ENCODE results near the gene OPTC.

OPTC gene

DNA sequence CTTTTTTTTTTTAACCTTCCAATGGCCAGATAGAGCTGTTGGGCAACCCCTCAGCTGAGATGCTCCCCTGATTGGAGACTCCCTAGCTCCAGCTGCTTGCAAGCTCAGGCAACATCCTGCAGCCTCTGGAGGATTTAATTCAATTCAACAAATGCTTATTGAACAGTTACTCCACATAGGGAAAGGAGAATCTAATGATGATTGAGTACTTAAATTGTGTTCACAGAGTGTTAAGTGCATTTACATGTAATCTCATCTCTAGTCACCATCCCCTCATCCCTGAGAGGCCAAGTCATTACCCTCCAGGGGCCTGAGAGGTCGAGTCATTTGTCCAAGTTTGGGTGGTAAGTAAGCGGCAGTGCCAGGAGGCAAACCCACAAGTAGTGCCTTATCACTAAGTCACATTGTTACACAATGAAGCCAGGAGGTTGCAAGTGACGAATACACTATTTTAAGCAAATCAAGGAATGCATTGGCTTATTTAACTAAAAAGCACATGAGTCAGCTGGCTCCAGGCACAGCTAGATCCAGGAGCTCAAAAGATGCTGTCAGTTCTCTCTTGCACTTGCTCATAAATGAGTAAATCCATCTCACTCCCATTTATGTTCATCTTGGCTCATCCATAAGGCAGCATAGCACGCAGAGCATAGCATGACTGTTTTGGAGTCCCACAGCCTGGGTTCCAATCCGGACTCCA lies 64.3 kb downstream of the OPTC start:
- no peak for DNase-seq (ENCODE audit: low read depth in 2 of 2)
